HL-60 (cell line): ENCODE results near the gene CAMTA1.

Source experiments
- GABPA ChIP-seq: IDR thresholded peaks from 2 replicates; pipeline ENCODE4 v1.6.1; 2012; ENCODE audit warnings: low read depth
- POLR2AphosphoS5 ChIP-seq: IDR thresholded peaks from 2 replicates; pipeline ENCODE4 v1.6.1; 2012; ENCODE audit warnings: low read depth
- TF ChIP-seq, protein P1 (sequence below): IDR thresholded peaks from 2 replicates; pipeline ENCODE4 v1.6.1; 2012; ENCODE audit warnings: low read depth; ENCODE audit not compliant: insufficient replicate concordance
- TF ChIP-seq, protein P2 (sequence below): IDR thresholded peaks from one replicate; pipeline ENCODE4 v1.5.1; 2011; ENCODE audit warnings: low read length, control low read depth, inconsistent platforms; ENCODE audit not compliant: insufficient read depth

GRCh38 chr1:6783221-6783620 is 2.0 kb upstream of the CAMTA1 start:
- TF ChIP-seq POLR2AphosphoS5: no peak
- TF ChIP-seq, protein P1, sequence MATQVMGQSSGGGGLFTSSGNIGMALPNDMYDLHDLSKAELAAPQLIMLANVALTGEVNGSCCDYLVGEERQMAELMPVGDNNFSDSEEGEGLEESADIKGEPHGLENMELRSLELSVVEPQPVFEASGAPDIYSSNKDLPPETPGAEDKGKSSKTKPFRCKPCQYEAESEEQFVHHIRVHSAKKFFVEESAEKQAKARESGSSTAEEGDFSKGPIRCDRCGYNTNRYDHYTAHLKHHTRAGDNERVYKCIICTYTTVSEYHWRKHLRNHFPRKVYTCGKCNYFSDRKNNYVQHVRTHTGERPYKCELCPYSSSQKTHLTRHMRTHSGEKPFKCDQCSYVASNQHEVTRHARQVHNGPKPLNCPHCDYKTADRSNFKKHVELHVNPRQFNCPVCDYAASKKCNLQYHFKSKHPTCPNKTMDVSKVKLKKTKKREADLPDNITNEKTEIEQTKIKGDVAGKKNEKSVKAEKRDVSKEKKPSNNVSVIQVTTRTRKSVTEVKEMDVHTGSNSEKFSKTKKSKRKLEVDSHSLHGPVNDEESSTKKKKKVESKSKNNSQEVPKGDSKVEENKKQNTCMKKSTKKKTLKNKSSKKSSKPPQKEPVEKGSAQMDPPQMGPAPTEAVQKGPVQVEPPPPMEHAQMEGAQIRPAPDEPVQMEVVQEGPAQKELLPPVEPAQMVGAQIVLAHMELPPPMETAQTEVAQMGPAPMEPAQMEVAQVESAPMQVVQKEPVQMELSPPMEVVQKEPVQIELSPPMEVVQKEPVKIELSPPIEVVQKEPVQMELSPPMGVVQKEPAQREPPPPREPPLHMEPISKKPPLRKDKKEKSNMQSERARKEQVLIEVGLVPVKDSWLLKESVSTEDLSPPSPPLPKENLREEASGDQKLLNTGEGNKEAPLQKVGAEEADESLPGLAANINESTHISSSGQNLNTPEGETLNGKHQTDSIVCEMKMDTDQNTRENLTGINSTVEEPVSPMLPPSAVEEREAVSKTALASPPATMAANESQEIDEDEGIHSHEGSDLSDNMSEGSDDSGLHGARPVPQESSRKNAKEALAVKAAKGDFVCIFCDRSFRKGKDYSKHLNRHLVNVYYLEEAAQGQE: no peak
- TF ChIP-seq, protein P2, sequence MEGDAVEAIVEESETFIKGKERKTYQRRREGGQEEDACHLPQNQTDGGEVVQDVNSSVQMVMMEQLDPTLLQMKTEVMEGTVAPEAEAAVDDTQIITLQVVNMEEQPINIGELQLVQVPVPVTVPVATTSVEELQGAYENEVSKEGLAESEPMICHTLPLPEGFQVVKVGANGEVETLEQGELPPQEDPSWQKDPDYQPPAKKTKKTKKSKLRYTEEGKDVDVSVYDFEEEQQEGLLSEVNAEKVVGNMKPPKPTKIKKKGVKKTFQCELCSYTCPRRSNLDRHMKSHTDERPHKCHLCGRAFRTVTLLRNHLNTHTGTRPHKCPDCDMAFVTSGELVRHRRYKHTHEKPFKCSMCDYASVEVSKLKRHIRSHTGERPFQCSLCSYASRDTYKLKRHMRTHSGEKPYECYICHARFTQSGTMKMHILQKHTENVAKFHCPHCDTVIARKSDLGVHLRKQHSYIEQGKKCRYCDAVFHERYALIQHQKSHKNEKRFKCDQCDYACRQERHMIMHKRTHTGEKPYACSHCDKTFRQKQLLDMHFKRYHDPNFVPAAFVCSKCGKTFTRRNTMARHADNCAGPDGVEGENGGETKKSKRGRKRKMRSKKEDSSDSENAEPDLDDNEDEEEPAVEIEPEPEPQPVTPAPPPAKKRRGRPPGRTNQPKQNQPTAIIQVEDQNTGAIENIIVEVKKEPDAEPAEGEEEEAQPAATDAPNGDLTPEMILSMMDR: no peak
- no peak for TF ChIP-seq GABPA
